Measurements from ENCODE around the gene GATA3.

DNA sequence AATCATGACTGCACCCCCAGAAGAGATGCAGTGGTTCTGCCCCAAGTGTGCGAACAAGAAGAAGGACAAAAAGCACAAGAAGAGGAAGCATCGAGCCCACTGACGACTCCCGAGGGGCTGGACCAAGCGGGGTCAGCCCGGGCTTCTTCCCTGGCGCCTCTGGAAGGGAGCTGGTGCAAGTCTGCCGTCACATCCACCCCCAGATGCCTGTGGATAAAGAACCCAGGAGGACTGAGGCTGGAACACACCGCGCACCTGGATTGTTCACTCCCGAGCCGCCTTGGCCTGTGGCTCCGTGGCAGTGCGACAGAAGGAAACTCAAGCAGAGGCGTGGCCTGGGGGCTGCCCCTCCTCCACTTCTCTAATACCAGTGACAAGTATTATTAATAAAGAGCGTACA, 39.8 kb upstream of the GATA3 start:
- TF ChIP-seq POLR2AphosphoS5 (IDR thresholded peaks at IDR 0.05; ENCODE audit: borderline replicate concordance, low read depth, low read length) (no peak), EZH2 (IDR thresholded peaks at IDR 0.05) (no peak), FOXP2 (optimal IDR thresholded peaks at IDR 0.05; ENCODE audit: control extremely low read depth, extremely low read length, insufficient read depth) (no peak)

All from SK-N-MC (cell line).